ENCODE data around the gene PLOD3. TPM values are rescaled to one million over a fixed set of nuclear protein-coding genes. Genes with fewer than 3 reads are reported as not detected.

Gene PLOD3
- total RNA-seq = 84.5 and 87.3 TPM in 2 replicates

DNA sequence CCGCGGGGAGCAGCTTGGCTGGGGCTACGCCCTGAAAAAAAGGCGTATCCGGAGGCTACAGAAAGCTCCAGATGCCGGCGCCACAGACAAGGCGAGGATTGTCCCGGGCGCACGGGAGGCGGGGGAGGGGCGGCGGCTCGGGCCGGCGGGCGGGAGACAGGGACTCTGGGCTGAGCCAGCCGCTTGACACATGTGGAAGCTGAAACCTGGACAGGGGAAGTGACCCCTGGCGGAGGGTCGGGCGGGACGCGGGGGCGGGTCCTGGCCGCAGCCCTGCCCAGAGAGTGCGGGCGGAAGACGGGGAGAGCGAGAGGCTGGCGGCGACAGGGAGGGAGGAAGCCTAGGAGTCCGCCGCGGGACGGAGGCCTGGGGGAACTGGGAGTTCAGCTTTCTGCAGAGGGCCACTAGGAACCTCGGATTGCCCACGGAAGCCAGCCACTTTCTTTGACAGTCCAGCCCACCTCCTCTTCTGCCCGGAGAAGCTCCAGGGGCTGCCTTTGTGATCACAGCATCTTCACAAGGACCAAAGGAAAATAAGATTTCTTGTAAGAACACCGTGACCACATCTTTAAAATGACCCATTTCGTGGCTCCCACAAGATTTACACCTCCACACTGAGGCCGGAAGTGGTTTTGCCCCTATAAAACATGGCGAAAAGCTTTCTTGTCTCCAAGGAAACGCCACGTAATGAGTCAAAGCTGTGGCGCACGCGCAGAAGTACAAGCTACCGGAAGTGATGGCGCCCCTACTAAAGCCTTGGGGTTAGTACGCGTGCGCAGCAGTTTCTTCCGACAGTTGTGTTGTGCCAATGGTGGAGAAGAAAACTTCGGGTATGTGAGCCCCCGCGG lies at the start of gene PLOD3, which contains the start of gene ZNHIT1:
Gene PLOD3 (minus strand): TSS at position 194 of the 848 bp plus-strand sequence. CDS start 307 bp downstream, outside the sequence.
Gene ZNHIT1 (plus strand): TSS at position 778 of the 848 bp plus-strand sequence. CDS start 31 bp downstream, at position 809.

GRCh38 chr7:101244375-101245146 lies 27.2 kb upstream of the PLOD3 start, which contains the start of gene FIS1:
TSS of gene FIS1 (minus strand) at chr7:101245081. CDS start at chr7:101245004, 77 bp downstream.

GRCh38 chr7:101237206-101238067 lies 20.1 kb upstream of the PLOD3 start, which contains the start of gene CLDN15:
TSS of gene CLDN15 (minus strand) at chr7:101237802. CDS start at chr7:101237581, 221 bp downstream.

GRCh38 chr7:101200862-101201599 lies 16.4 kb downstream of the PLOD3 start, which contains the start of gene MOGAT3:
TSS of gene MOGAT3 (minus strand) at chr7:101201036. CDS start at chr7:101200854, 182 bp downstream.

DNA sequence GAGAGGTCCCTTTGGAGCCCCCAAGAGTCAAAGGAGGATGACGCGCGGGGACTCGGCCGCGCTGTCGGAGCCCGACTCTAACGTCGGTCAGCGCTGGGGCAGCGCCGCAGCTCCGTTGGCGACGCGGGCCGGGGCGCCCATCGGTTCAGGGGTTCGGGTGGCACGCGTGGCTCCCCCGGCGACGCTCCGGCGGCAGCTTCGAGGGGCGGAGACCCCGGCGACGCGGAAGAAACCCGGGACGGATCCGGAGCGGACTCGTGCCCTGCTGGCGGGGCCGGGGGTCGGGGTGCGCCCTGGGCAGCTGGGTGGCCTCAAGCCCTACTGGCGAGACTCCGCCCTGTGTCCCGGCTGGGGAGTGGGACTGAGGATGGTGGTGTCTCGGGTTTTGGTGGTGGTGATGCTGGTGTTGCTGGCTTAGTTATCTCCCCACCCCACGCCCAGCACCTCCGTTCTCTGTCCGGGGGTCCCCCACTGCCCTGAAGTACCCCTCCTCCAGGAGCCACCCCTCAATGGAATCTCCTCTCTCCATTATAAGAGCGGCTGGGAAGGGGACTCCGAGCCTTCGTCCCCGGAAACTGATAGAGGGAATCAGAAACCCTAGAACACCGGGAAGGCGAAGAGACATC lies 37.1 kb downstream of the PLOD3 start, which contains the start of gene NAT16:
Gene NAT16 (minus strand): TSS at position 164 of the 626 bp plus-strand sequence. CDS start 5,486 bp downstream, outside the sequence.

GRCh38 chr7:101165075-101165957 lies 52.1 kb downstream of the PLOD3 start, which contains the start of gene VGF:
TSS of gene VGF (minus strand) at chr7:101165569. CDS start at chr7:101164843, 726 bp downstream.

Small RNAs within 50 kb of the gene (small RNA-seq; reads per million reads assigned to genes)
- not detected for gene MIR4653

Other genes with a start within 250 kb of the PLOD3 start
- gene MUC12, start 248.0 kb downstream of the PLOD3 start, total RNA-seq = under 0.01 TPM in 1 of 2 replicates, not detected in the other
- not detected in 2 replicates for gene MUC17, start 197.5 kb downstream of the PLOD3 start, total RNA-seq
- 20.4 and 25.3 TPM in 2 replicates for gene TRIM56, start 132.1 kb downstream of the PLOD3 start, total RNA-seq
- 290 and 467 TPM in 2 replicates for gene SERPINE1, start 90.5 kb downstream of the PLOD3 start, total RNA-seq
- gene AP1S1, start 63.1 kb downstream of the PLOD3 start, total RNA-seq = 124 and 145 TPM in 2 replicates
- gene VGF, start 52.0 kb downstream of the PLOD3 start, total RNA-seq = 0.16 TPM in 1 of 2 replicates, not detected in the other
- gene NAT16, start 37.3 kb downstream of the PLOD3 start, total RNA-seq = not detected in 2 replicates
- gene MOGAT3, start 16.5 kb downstream of the PLOD3 start, total RNA-seq = not detected in 2 replicates
- 49.8 and 60.1 TPM in 2 replicates for gene ZNHIT1, start 584 bp upstream of the PLOD3 start, total RNA-seq
- 4.1 TPM in 2 replicates for gene CLDN15, start 20.2 kb upstream of the PLOD3 start, total RNA-seq
- gene FIS1, start 27.5 kb upstream of the PLOD3 start, total RNA-seq = 88.1 and 118 TPM in 2 replicates
- 26.6 and 31.0 TPM in 2 replicates for gene IFT22, start 104.2 kb upstream of the PLOD3 start, total RNA-seq
- gene COL26A1, start 145.3 kb upstream of the PLOD3 start, total RNA-seq = not detected in 2 replicates